ENCODE data around the gene RAB29. TPM values are rescaled to one million over a fixed set of nuclear protein-coding genes. Genes with fewer than 3 reads are reported as not detected.

RAB29 gene
- total RNA-seq, 1 experiment from 2014 or later = 7.9 TPM

DNA sequence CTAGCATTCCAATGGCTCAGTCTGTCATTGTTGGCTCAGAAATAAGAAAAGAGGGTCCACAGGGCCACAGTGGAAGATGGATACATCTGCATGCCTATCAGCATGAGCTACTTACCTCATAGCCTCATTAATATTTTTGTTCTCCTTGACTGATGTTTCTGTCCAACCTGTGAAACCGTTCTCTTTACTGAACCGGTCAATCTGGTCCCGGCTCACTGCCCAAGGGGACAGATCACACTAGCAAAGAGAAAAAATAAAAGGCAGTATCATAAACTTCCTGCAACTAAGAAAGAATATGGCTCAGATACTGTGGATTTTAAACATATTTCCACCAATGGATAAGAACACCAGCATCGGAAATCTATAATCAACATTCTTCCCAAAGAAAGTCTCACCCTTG lies 4.7 kb downstream of the RAB29 start:
- no TSS peak for BruUV-seq (replicated peaks)
- no peak for DNase-seq (ENCODE audit: low spot score)
- no peak for TF ChIP-seq EZH2 (IDR thresholded peaks at IDR 0.05; ENCODE audit: borderline replicate concordance, low read depth, low read length, poor library complexity, severe bottlenecking)
- TF ChIP-seq, protein P1, sequence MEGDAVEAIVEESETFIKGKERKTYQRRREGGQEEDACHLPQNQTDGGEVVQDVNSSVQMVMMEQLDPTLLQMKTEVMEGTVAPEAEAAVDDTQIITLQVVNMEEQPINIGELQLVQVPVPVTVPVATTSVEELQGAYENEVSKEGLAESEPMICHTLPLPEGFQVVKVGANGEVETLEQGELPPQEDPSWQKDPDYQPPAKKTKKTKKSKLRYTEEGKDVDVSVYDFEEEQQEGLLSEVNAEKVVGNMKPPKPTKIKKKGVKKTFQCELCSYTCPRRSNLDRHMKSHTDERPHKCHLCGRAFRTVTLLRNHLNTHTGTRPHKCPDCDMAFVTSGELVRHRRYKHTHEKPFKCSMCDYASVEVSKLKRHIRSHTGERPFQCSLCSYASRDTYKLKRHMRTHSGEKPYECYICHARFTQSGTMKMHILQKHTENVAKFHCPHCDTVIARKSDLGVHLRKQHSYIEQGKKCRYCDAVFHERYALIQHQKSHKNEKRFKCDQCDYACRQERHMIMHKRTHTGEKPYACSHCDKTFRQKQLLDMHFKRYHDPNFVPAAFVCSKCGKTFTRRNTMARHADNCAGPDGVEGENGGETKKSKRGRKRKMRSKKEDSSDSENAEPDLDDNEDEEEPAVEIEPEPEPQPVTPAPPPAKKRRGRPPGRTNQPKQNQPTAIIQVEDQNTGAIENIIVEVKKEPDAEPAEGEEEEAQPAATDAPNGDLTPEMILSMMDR (conservative IDR thresholded peaks at IDR 0.05; ENCODE audit: low read depth, low read length) = no peak
- intact Hi-C loops (cut with micrococcal nuclease; ENCODE audit: unreplicated experiment) = no loop called here
- Histone ChIP-seq H3K4me1 (ENCODE audit: insufficient read depth, low read length, poor library complexity, severe bottlenecking) (no peaks in the 10 kb centered on the region), H3K9me3 (ENCODE audit: low read depth, low read length, poor library complexity, severe bottlenecking) (no peaks in the 10 kb centered on the region), H3K27me3 (replicated peaks; ENCODE audit: insufficient read depth, low read depth, low read length, poor library complexity) (peaks cover 3% of the 10 kb centered on the region), H3K27ac (ENCODE audit: low read depth, low read length, poor library complexity, severe bottlenecking) (no peak overlapping the region), H3K36me3 (ENCODE audit: insufficient read depth, low read length, poor library complexity, severe bottlenecking) (no peaks in the 10 kb centered on the region), H3K4me3 (ENCODE audit: low read depth, low read length, poor library complexity, severe bottlenecking) (no peak overlapping the region)
- POLR2A ChIA-PET (ENCODE audit: low non-redundant PET) = no interaction called here
- CTCF ChIA-PET = no interaction called here

DNA sequence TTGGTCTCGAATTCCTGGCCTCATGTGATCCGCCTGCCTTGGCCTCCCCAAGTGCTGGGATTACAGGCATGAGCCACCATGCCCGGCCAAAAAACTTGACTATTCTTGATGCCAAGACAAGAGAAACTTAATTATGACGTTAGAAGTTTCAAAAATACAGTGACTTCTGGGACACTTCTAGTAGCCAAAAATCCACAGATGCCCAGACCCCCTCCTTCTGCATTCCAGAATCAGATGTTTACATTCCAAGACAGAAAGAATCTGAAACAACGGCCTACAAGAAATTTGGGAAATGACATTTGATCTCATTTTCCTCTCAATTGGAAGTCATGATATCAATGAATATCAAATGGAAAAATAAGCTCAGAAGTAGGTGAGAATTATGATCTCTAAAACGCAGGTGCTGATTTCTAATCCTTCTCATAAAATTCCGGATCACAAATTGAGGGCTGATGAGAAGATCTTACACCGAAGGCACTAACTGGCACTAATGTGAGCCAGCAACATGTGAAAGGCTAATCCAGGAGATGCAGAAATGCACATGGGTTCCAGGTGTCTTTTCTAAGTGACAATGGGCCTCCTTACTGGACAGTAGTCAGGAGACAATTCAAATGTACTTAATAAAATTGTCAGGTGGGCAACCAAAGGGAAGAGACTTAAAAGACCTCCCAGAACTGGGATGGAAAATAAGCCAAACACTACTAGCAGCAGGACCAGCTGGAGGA lies 5.5 kb downstream of the RAB29 start:
- no TSS peak for BruUV-seq (replicated peaks)
- intact Hi-C loops (cut with micrococcal nuclease; ENCODE audit: unreplicated experiment) = no loop called here
- no peak for DNase-seq (ENCODE audit: low spot score)
- Histone ChIP-seq H3K27me3 (replicated peaks; ENCODE audit: insufficient read depth, low read depth, low read length, poor library complexity) (peaks cover 3% of the 10 kb centered on the region), H3K36me3 (ENCODE audit: insufficient read depth, low read length, poor library complexity, severe bottlenecking) (no peaks in the 10 kb centered on the region), H3K4me1 (ENCODE audit: insufficient read depth, low read length, poor library complexity, severe bottlenecking) (no peaks in the 10 kb centered on the region), H3K4me3 (ENCODE audit: low read depth, low read length, poor library complexity, severe bottlenecking) (no peak overlapping the region), H3K9me3 (ENCODE audit: low read depth, low read length, poor library complexity, severe bottlenecking) (no peaks in the 10 kb centered on the region), H3K27ac (ENCODE audit: low read depth, low read length, poor library complexity, severe bottlenecking) (no peak overlapping the region)
- ChIA-PET CTCF (no interaction called here), POLR2A (ENCODE audit: low non-redundant PET) (no interaction called here)
- TF ChIP-seq, protein P1 (conservative IDR thresholded peaks at IDR 0.05; ENCODE audit: low read depth, low read length) = no peak
- no peak for TF ChIP-seq EZH2 (IDR thresholded peaks at IDR 0.05; ENCODE audit: borderline replicate concordance, low read depth, low read length, poor library complexity, severe bottlenecking)

DNA sequence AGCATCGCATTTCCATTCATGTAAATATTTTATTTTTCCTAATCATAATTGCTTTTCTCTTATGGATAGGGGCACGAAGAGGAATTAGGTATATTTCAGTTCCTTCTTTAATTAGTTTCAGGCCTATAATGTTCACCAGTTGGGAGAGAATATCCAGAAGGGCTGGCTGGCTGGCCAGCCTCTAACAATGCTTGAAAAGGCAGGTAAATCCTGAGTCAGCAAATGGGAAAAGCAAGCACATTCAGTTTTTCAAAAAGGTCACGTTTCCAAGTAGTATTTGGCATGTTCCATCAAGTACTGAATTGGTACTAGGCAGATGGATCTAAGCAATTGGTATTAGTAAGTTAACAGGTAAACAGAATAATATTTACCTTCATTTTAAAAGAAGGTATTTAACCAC lies 8.0 kb downstream of the RAB29 start:
- H3K36me3 ChIP-seq (ENCODE audit: insufficient read depth, low read length, poor library complexity, severe bottlenecking) = no peaks in the 10 kb centered on the region
- no peaks in the 10 kb centered on the region for H3K4me1 ChIP-seq (ENCODE audit: insufficient read depth, low read length, poor library complexity, severe bottlenecking)
- DNase-seq (ENCODE audit: low spot score) = no peak
- no peak overlapping the region for H3K4me3 ChIP-seq (ENCODE audit: low read depth, low read length, poor library complexity, severe bottlenecking)
- no peak for TF ChIP-seq EZH2 (IDR thresholded peaks at IDR 0.05; ENCODE audit: borderline replicate concordance, low read depth, low read length, poor library complexity, severe bottlenecking)
- TF ChIP-seq, protein P1 (conservative IDR thresholded peaks at IDR 0.05; ENCODE audit: low read depth, low read length) = no peak
- CTCF ChIA-PET = no interaction called here
- POLR2A ChIA-PET (ENCODE audit: low non-redundant PET) = no interaction called here
- no peaks in the 10 kb centered on the region for H3K9me3 ChIP-seq (ENCODE audit: low read depth, low read length, poor library complexity, severe bottlenecking)
- intact Hi-C loops (cut with micrococcal nuclease; ENCODE audit: unreplicated experiment) = no loop called here
- H3K27ac ChIP-seq (ENCODE audit: low read depth, low read length, poor library complexity, severe bottlenecking) = no peak overlapping the region
- BruUV-seq (replicated peaks) = no TSS peak
- no peaks in the 10 kb centered on the region for H3K27me3 ChIP-seq (replicated peaks; ENCODE audit: insufficient read depth, low read depth, low read length, poor library complexity)

All from A673 (cell line).